ENCODE measurements around the gene SELENOM. TPM values are rescaled to one million over a fixed set of nuclear protein-coding genes. Genes with fewer than 3 reads are reported as not detected.

SELENOM gene
- total RNA-seq (2022; extraction: Qiagen RNA extraction), result 56.8 to 79.9 TPM (median 72.3 TPM) in 5 replicates

GRCh38 chr22:31107178-31107893 lies at the start of gene SELENOM:
Gene SELENOM, minus strand, starts transcription at chr22:31107568. Its CDS starts 63 bp downstream, at chr22:31107505.

GRCh38 chr22:31139866-31140716 lies 32.7 kb upstream of the SELENOM start, which contains the start of gene PLA2G3:
Gene PLA2G3, minus strand, starts transcription at chr22:31140508. Its CDS starts 154 bp downstream, at chr22:31140354.

GRCh38 chr22:31122532-31123291 lies 15.3 kb upstream of the SELENOM start, which contains the start of gene INPP5J:
Gene INPP5J, plus strand, starts transcription at chr22:31122966. Its CDS starts 49 bp downstream, at chr22:31123015.

GRCh38 chr22:31080848-31081649 lies 26.3 kb downstream of the SELENOM start, which contains the start of gene SMTN:
Gene SMTN, plus strand, starts transcription at chr22:31081318. Its CDS starts 1,941 bp downstream, at chr22:31083259.

Other genes starting within 250 kb of the SELENOM start
- 13.0 to 15.6 TPM (median 15.2 TPM) in 5 replicates for gene MORC2, start 138.8 kb downstream of the SELENOM start, total RNA-seq (2022; extraction: Qiagen RNA extraction)
- gene TUG1, start 138.3 kb downstream of the SELENOM start, total RNA-seq (2022; extraction: Qiagen RNA extraction), result 24.9 to 30.5 TPM (median 29.1 TPM) in 5 replicates
- 27.3 to 33.2 TPM (median 30.1 TPM) in 5 replicates for gene SMTN, start 26.2 kb downstream of the SELENOM start, total RNA-seq (2022; extraction: Qiagen RNA extraction)
- gene INPP5J, start 15.4 kb upstream of the SELENOM start, total RNA-seq (2022; extraction: Qiagen RNA extraction), result 0.50 to 0.78 TPM (median 0.72 TPM) in 5 replicates
- not detected in 5 replicates for gene PLA2G3, start 32.9 kb upstream of the SELENOM start, total RNA-seq (2022; extraction: Qiagen RNA extraction)
- 22.4 to 25.0 TPM (median 22.7 TPM) in 5 replicates for gene RNF185, start 52.6 kb upstream of the SELENOM start, total RNA-seq (2022; extraction: Qiagen RNA extraction)
- gene LIMK2, start 104.7 kb upstream of the SELENOM start, total RNA-seq (2022; extraction: Qiagen RNA extraction), result 6.5 to 9.1 TPM (median 8.6 TPM) in 5 replicates
- gene PIK3IP1, start 184.9 kb upstream of the SELENOM start, total RNA-seq (2022; extraction: Qiagen RNA extraction), result 1.0 to 1.5 TPM (median 1.3 TPM) in 5 replicates
- 16.4 to 22.6 TPM (median 21.1 TPM) in 5 replicates for gene PATZ1, start 238.8 kb upstream of the SELENOM start, total RNA-seq (2022; extraction: Qiagen RNA extraction)

Measured in A549 treated with CORT108297 at 1 μM for 4 hours (cell line).